Measurements from ENCODE around the gene CTAGE15.
"Not testable (repeated sequence)": the region's sequence is repeated elsewhere in the genome, so short reads cannot be mapped to it uniquely, and the experiment has no call there.

Gene CTAGE15

GRCh38 chr7:143566001-143566400 lies 5.6 kb upstream of the CTAGE15 start:
- H3K27me3 ChIP-seq (ENCODE audit: control insufficient read depth in 1 of 2, insufficient read depth in 2 of 2, low read length in 2 of 2); H3K27ac ChIP-seq (ENCODE audit: low read depth, low read length); H3K4me1 ChIP-seq (ENCODE audit: control insufficient read depth in 1 of 2, insufficient read depth in 2 of 2, low read length in 2 of 2); H3K9me3 ChIP-seq (ENCODE audit: control insufficient read depth in 1 of 2, low read length in 2 of 2); H3K9ac ChIP-seq (ENCODE audit: low read depth in 1 of 2, low read length in 2 of 2); H3K4me3 ChIP-seq (ENCODE audit: low read depth in 1 of 2, low read length in 2 of 2); H3K36me3 ChIP-seq (ENCODE audit: control insufficient read depth in 1 of 2, insufficient read depth in 2 of 2, low read length in 2 of 2): not testable (repeated sequence)

DNA sequence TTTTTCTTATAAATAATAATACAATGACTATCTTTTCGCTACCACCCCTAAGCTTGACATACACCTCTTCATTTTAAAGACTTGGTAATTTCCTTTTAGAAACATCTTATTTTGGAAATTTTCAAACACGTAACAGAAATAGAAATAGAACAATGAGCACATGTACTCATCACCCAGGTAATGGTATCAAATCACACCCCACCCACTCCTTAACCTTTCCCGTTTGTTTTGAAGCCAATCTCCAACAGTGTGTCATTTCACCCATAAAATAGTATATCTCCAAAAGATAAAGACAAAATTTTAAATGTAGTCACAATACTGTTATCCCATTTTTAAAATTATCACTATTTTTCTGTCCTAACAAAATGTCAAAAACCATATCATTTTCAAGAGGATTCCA lies 16.6 kb downstream of the CTAGE15 start:
- not testable (repeated sequence) for H3K27ac ChIP-seq (ENCODE audit: low read depth, low read length); H3K27me3 ChIP-seq (ENCODE audit: control insufficient read depth in 1 of 2, insufficient read depth in 2 of 2, low read length in 2 of 2); H3K9me3 ChIP-seq (ENCODE audit: control insufficient read depth in 1 of 2, low read length in 2 of 2); H3K36me3 ChIP-seq (ENCODE audit: control insufficient read depth in 1 of 2, insufficient read depth in 2 of 2, low read length in 2 of 2); H3K9ac ChIP-seq (ENCODE audit: low read depth in 1 of 2, low read length in 2 of 2); H3K4me3 ChIP-seq (ENCODE audit: low read depth in 1 of 2, low read length in 2 of 2); H3K4me1 ChIP-seq (ENCODE audit: control insufficient read depth in 1 of 2, insufficient read depth in 2 of 2, low read length in 2 of 2)

DNA sequence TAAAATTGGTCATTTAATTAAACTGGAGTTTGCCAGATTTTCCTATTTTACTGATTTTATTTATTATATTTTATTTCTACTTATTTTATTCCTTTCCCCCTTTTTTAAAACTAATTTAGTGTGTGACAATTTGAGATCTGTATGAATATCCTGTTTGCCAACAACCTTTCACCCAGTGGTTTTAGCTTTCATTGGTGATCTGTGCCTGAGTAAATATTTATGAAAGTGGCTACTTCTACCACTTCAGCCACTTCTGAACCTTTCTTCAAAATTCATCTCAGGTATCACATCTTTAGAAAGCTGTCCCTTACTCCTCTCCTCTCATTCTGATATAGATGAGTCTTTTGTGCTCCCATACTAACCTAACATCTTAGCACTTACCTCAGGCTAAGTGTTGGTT lies 18.3 kb downstream of the CTAGE15 start:
- H3K4me3 ChIP-seq (ENCODE audit: low read depth in 1 of 2, low read length in 2 of 2); H3K9ac ChIP-seq (ENCODE audit: low read depth in 1 of 2, low read length in 2 of 2); H3K27ac ChIP-seq (ENCODE audit: low read depth, low read length); H3K27me3 ChIP-seq (ENCODE audit: control insufficient read depth in 1 of 2, insufficient read depth in 2 of 2, low read length in 2 of 2); H3K9me3 ChIP-seq (ENCODE audit: control insufficient read depth in 1 of 2, low read length in 2 of 2); H3K36me3 ChIP-seq (ENCODE audit: control insufficient read depth in 1 of 2, insufficient read depth in 2 of 2, low read length in 2 of 2); H3K4me1 ChIP-seq (ENCODE audit: control insufficient read depth in 1 of 2, insufficient read depth in 2 of 2, low read length in 2 of 2): not testable (repeated sequence)

DNA sequence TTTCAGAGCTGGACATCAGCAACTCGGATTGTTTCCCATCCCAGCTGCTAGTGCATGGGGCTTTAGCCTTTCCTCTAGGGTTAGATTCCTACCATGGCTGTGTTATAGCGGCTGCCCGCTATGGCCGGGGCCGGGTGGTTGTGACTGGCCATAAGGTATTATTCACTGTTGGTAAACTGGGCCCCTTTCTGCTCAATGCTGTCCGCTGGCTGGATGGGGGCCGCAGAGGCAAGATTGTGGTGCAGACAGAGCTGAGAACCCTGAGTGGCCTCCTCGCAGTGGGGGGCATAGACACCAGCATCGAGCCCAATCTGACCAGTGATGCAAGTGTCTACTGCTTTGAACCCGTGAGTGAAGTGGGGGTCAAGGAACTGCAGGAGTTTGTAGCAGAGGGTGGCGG lies 26.5 kb downstream of the CTAGE15 start:
- not testable (repeated sequence) for H3K4me1 ChIP-seq (ENCODE audit: control insufficient read depth in 1 of 2, insufficient read depth in 2 of 2, low read length in 2 of 2); H3K9ac ChIP-seq (ENCODE audit: low read depth in 1 of 2, low read length in 2 of 2); H3K27ac ChIP-seq (ENCODE audit: low read depth, low read length); H3K4me3 ChIP-seq (ENCODE audit: low read depth in 1 of 2, low read length in 2 of 2); H3K36me3 ChIP-seq (ENCODE audit: control insufficient read depth in 1 of 2, insufficient read depth in 2 of 2, low read length in 2 of 2); H3K9me3 ChIP-seq (ENCODE audit: control insufficient read depth in 1 of 2, low read length in 2 of 2); H3K27me3 ChIP-seq (ENCODE audit: control insufficient read depth in 1 of 2, insufficient read depth in 2 of 2, low read length in 2 of 2)

DNA sequence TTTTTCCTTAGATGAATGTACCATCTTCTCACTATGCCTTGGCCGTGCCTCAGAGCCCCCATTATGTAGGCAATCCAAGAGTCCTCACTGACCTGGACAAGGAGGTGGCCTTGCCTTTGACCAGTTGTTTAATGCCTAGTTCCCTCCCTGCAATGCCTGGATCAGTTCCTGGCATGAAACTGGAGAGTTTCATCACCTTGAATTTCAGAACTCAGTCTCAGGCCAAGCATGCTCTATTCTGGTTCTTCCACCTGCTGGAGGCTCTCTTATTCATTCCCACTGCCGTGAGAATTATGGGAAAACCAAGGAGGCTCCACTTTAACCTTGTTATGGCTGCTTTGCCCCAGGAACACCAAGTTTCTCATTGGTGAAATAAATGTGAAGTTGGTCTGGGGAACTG lies 31.9 kb downstream of the CTAGE15 start:
- not testable (repeated sequence) for H3K4me1 ChIP-seq (ENCODE audit: control insufficient read depth in 1 of 2, insufficient read depth in 2 of 2, low read length in 2 of 2); H3K9ac ChIP-seq (ENCODE audit: low read depth in 1 of 2, low read length in 2 of 2); H3K9me3 ChIP-seq (ENCODE audit: control insufficient read depth in 1 of 2, low read length in 2 of 2); H3K27ac ChIP-seq (ENCODE audit: low read depth, low read length); H3K27me3 ChIP-seq (ENCODE audit: control insufficient read depth in 1 of 2, insufficient read depth in 2 of 2, low read length in 2 of 2); H3K36me3 ChIP-seq (ENCODE audit: control insufficient read depth in 1 of 2, insufficient read depth in 2 of 2, low read length in 2 of 2); H3K4me3 ChIP-seq (ENCODE audit: low read depth in 1 of 2, low read length in 2 of 2)

DNA sequence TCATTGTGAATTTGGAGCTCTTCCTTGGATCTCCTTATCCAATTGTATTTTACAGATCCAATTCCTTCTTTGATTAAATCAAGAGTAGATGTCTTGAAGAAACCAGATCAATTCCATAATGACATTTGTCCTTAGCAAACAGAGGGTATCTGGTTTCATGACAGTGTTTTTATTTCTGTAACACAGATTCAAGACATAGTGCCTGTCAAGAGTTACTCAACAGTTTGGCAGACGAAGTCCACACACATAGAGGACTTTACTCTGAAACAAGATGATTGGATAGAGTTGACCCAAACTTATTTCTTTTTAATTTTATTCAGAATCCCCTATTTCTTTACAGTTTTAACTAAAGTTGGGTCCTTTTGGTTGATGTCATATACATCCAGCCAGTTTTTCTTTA lies 34.5 kb downstream of the CTAGE15 start:
- H3K27me3 ChIP-seq (ENCODE audit: control insufficient read depth in 1 of 2, insufficient read depth in 2 of 2, low read length in 2 of 2); H3K27ac ChIP-seq (ENCODE audit: low read depth, low read length); H3K9me3 ChIP-seq (ENCODE audit: control insufficient read depth in 1 of 2, low read length in 2 of 2); H3K36me3 ChIP-seq (ENCODE audit: control insufficient read depth in 1 of 2, insufficient read depth in 2 of 2, low read length in 2 of 2); H3K4me1 ChIP-seq (ENCODE audit: control insufficient read depth in 1 of 2, insufficient read depth in 2 of 2, low read length in 2 of 2); H3K9ac ChIP-seq (ENCODE audit: low read depth in 1 of 2, low read length in 2 of 2); H3K4me3 ChIP-seq (ENCODE audit: low read depth in 1 of 2, low read length in 2 of 2): not testable (repeated sequence)

GRCh38 chr7:143615545-143615944 lies 43.9 kb downstream of the CTAGE15 start:
- not testable (repeated sequence) for H3K4me3 ChIP-seq (ENCODE audit: low read depth in 1 of 2, low read length in 2 of 2); H3K27ac ChIP-seq (ENCODE audit: low read depth, low read length); H3K9me3 ChIP-seq (ENCODE audit: control insufficient read depth in 1 of 2, low read length in 2 of 2); H3K9ac ChIP-seq (ENCODE audit: low read depth in 1 of 2, low read length in 2 of 2); H3K4me1 ChIP-seq (ENCODE audit: control insufficient read depth in 1 of 2, insufficient read depth in 2 of 2, low read length in 2 of 2); H3K36me3 ChIP-seq (ENCODE audit: control insufficient read depth in 1 of 2, insufficient read depth in 2 of 2, low read length in 2 of 2); H3K27me3 ChIP-seq (ENCODE audit: control insufficient read depth in 1 of 2, insufficient read depth in 2 of 2, low read length in 2 of 2)

GRCh38 chr7:143617204-143617603 lies 45.6 kb downstream of the CTAGE15 start:
- H3K27ac ChIP-seq (ENCODE audit: low read depth, low read length); H3K9ac ChIP-seq (ENCODE audit: low read depth in 1 of 2, low read length in 2 of 2); H3K4me3 ChIP-seq (ENCODE audit: low read depth in 1 of 2, low read length in 2 of 2); H3K36me3 ChIP-seq (ENCODE audit: control insufficient read depth in 1 of 2, insufficient read depth in 2 of 2, low read length in 2 of 2); H3K4me1 ChIP-seq (ENCODE audit: control insufficient read depth in 1 of 2, insufficient read depth in 2 of 2, low read length in 2 of 2); H3K9me3 ChIP-seq (ENCODE audit: control insufficient read depth in 1 of 2, low read length in 2 of 2); H3K27me3 ChIP-seq (ENCODE audit: control insufficient read depth in 1 of 2, insufficient read depth in 2 of 2, low read length in 2 of 2): not testable (repeated sequence)

- H3K4me3 ChIP-seq (ENCODE audit: low read depth in 1 of 2, low read length in 2 of 2): not testable (repeated sequence)
Measured at GRCh38 chr7:143620058-143620457, 48.5 kb downstream of the CTAGE15 start.

GRCh38 chr7:143620646-143621045 lies 49.0 kb downstream of the CTAGE15 start, which contains the start of gene TCAF2:
TCAF2 (plus strand) TSS chr7:143620974.
- H3K9ac ChIP-seq (ENCODE audit: low read depth in 1 of 2, low read length in 2 of 2); H3K4me1 ChIP-seq (ENCODE audit: control insufficient read depth in 1 of 2, insufficient read depth in 2 of 2, low read length in 2 of 2); H3K9me3 ChIP-seq (ENCODE audit: control insufficient read depth in 1 of 2, low read length in 2 of 2); H3K36me3 ChIP-seq (ENCODE audit: control insufficient read depth in 1 of 2, insufficient read depth in 2 of 2, low read length in 2 of 2); H3K4me3 ChIP-seq (ENCODE audit: low read depth in 1 of 2, low read length in 2 of 2); H3K27ac ChIP-seq (ENCODE audit: low read depth, low read length); H3K27me3 ChIP-seq (ENCODE audit: control insufficient read depth in 1 of 2, insufficient read depth in 2 of 2, low read length in 2 of 2): not testable (repeated sequence)

More at GRCh38 chr7:143620058-143620457, 48.5 kb downstream of the CTAGE15 start:
- H3K9ac ChIP-seq (ENCODE audit: low read depth in 1 of 2, low read length in 2 of 2); H3K27me3 ChIP-seq (ENCODE audit: control insufficient read depth in 1 of 2, insufficient read depth in 2 of 2, low read length in 2 of 2); H3K36me3 ChIP-seq (ENCODE audit: control insufficient read depth in 1 of 2, insufficient read depth in 2 of 2, low read length in 2 of 2); H3K9me3 ChIP-seq (ENCODE audit: control insufficient read depth in 1 of 2, low read length in 2 of 2); H3K4me1 ChIP-seq (ENCODE audit: control insufficient read depth in 1 of 2, insufficient read depth in 2 of 2, low read length in 2 of 2); H3K27ac ChIP-seq (ENCODE audit: low read depth, low read length): not testable (repeated sequence)

GRCh38 chr7:143621175-143621574 lies 49.6 kb downstream of the CTAGE15 start:
- H3K9ac ChIP-seq (ENCODE audit: low read depth in 1 of 2, low read length in 2 of 2); H3K4me3 ChIP-seq (ENCODE audit: low read depth in 1 of 2, low read length in 2 of 2); H3K4me1 ChIP-seq (ENCODE audit: control insufficient read depth in 1 of 2, insufficient read depth in 2 of 2, low read length in 2 of 2); H3K27me3 ChIP-seq (ENCODE audit: control insufficient read depth in 1 of 2, insufficient read depth in 2 of 2, low read length in 2 of 2); H3K36me3 ChIP-seq (ENCODE audit: control insufficient read depth in 1 of 2, insufficient read depth in 2 of 2, low read length in 2 of 2); H3K9me3 ChIP-seq (ENCODE audit: control insufficient read depth in 1 of 2, low read length in 2 of 2); H3K27ac ChIP-seq (ENCODE audit: low read depth, low read length): not testable (repeated sequence)
